IMR-90 (cell line): ENCODE data around the gene ROBO1. TPM values are rescaled to one million over a fixed set of nuclear protein-coding genes. Genes with fewer than 3 reads are reported as not detected.

Experiments used
- ATAC-seq: fragments of 200-7000 bp; cut with Tn5 transposase; 2 replicates; pipeline ENCODE4 v1.9.1; 2020; ENCODE audit warnings: low read depth, mild to moderate bottlenecking, moderate library complexity
- BruUV-seq: library from RNA; stranded (reverse); fragments of 400-500 nt; replicated peaks from 2 replicates; lab custom pipeline; 2021; lab: Mats Ljungman, UMichigan
- CTCF ChIA-PET: fragments of 300-600 bp; formaldehyde crosslinking; extraction: SDS; loops from one replicate; lab custom pipeline; 2021; ENCODE audit warnings: antibody characterized with exemption; lab: Yijun Ruan, JAX
- POLR2A ChIA-PET: fragments of 300-600 bp; sonication (Branson Sonifier 250); formaldehyde crosslinking; loops from one replicate; lab custom pipeline; 2022; ENCODE audit warnings: antibody characterized with exemption; ENCODE audit not compliant: unreplicated experiment; lab: Charles Lee
- DNase-seq: peaks from one replicate; pipeline ENCODE4 v3.0.0; 2013
- H2AFZ ChIP-seq: replicated peaks from 2 replicates; pipeline ENCODE3; 2013; ENCODE audit warnings: low read length, mild to moderate bottlenecking; ENCODE audit not compliant: poor library complexity
- H2AK5ac ChIP-seq: 2 replicates; pipeline ENCODE4 v1.6.1; 2013; ENCODE audit warnings: low read depth, low read length, inconsistent platforms
- H2AK9ac ChIP-seq: replicated peaks from 2 replicates; pipeline ENCODE3; 2013; ENCODE audit warnings: mild to moderate bottlenecking, low read depth, low read length, moderate library complexity; ENCODE audit not compliant: poor library complexity
- H2BK120ac ChIP-seq: 2 replicates; pipeline ENCODE4 v1.6.1; 2013; ENCODE audit warnings: low read depth, low read length, inconsistent platforms
- H2BK15ac ChIP-seq: 3 replicates; pipeline ENCODE4 v1.6.1; 2013; ENCODE audit warnings: low read depth, low read length, inconsistent platforms
- H2BK20ac ChIP-seq: 2 replicates; pipeline ENCODE4 v1.6.1; 2013; ENCODE audit warnings: low read depth, mild to moderate bottlenecking, inconsistent platforms, low read length, moderate library complexity
- H2BK5ac ChIP-seq: 2 replicates; pipeline ENCODE4 v1.6.1; 2013; ENCODE audit warnings: mild to moderate bottlenecking, low read depth, low read length, inconsistent platforms; ENCODE audit not compliant: poor library complexity, severe bottlenecking
- H3K14ac ChIP-seq: replicated peaks from 2 replicates; pipeline ENCODE4 v1.6.1; 2013; ENCODE audit warnings: low read depth, low read length, inconsistent platforms
- H3K18ac ChIP-seq: 2 replicates; pipeline ENCODE4 v1.6.1; 2013; ENCODE audit warnings: low read depth, low read length, control low read depth
- H3K23ac ChIP-seq: 2 replicates; pipeline ENCODE4 v1.6.1; 2013; ENCODE audit warnings: low read depth, low read length, inconsistent platforms
- H3K27ac ChIP-seq: 2 replicates; pipeline ENCODE4 v1.5.1; 2013; ENCODE audit warnings: mild to moderate bottlenecking, control low read depth, low read length; ENCODE audit not compliant: insufficient read depth
- H3K27me3 ChIP-seq: 2 replicates; pipeline ENCODE4 v1.6.1; 2013; ENCODE audit warnings: low read length; ENCODE audit not compliant: control insufficient read depth, insufficient read depth
- H3K36me3 ChIP-seq: 2 replicates; pipeline ENCODE4 v1.6.1; 2013; ENCODE audit warnings: low read length, mixed read lengths; ENCODE audit not compliant: control insufficient read depth, insufficient read depth
- H3K4ac ChIP-seq: 2 replicates; pipeline ENCODE4 v1.6.1; 2013; ENCODE audit warnings: low read depth, low read length, inconsistent platforms
- H3K4me1 ChIP-seq: 2 replicates; pipeline ENCODE4 v1.6.1; 2013; ENCODE audit warnings: low read length, mixed read lengths; ENCODE audit not compliant: control insufficient read depth, insufficient read depth
- H3K4me2 ChIP-seq: 2 replicates; pipeline ENCODE4 v1.6.1; 2013; ENCODE audit warnings: low read depth, mild to moderate bottlenecking, control low read depth, low read length, moderate library complexity
- H3K4me3 ChIP-seq: 2 replicates; pipeline ENCODE4 v1.5.1; 2013; ENCODE audit warnings: low read depth, mild to moderate bottlenecking, control low read depth, low read length, moderate library complexity; ENCODE audit not compliant: insufficient read depth
- H3K56ac ChIP-seq: 2 replicates; pipeline ENCODE4 v1.6.1; 2013; ENCODE audit warnings: low read length, inconsistent platforms; ENCODE audit not compliant: insufficient read depth; ENCODE audit errors: extremely low read depth
- H3K79me1 ChIP-seq, 2 experiments: 2 replicates each; pipeline ENCODE4 v1.6.1; 2013; ENCODE audit warnings: low read length in 2 of 2, inconsistent platforms in 1 of 2, low read depth in 1 of 2
- H3K9ac ChIP-seq: 2 replicates; pipeline ENCODE4 v1.6.1; 2013; ENCODE audit warnings: low read depth, low read length, control low read depth
- H3K9me1 ChIP-seq: 2 replicates; pipeline ENCODE4 v1.6.1; 2013; ENCODE audit warnings: low read length, inconsistent platforms; ENCODE audit not compliant: insufficient read depth
- H3K9me3 ChIP-seq: 2 replicates; pipeline ENCODE4 v1.6.1; 2013; ENCODE audit warnings: low read length; ENCODE audit not compliant: control insufficient read depth, insufficient read depth
- H4K20me1 ChIP-seq: 2 replicates; pipeline ENCODE4 v1.6.1; 2013; ENCODE audit warnings: low read length, inconsistent platforms; ENCODE audit not compliant: insufficient read depth
- H4K5ac ChIP-seq: 2 replicates; pipeline ENCODE4 v1.6.1; 2013; ENCODE audit warnings: mild to moderate bottlenecking, low read depth, low read length, control low read depth
- H4K8ac ChIP-seq, 2 experiments: 2 replicates each; pipeline ENCODE4 v1.6.1; 2013; ENCODE audit warnings: low read depth in 2 of 2, low read length in 2 of 2, control low read depth in 1 of 2, inconsistent platforms in 1 of 2
- H4K91ac ChIP-seq: 2 replicates; pipeline ENCODE4 v1.6.1; 2013; ENCODE audit warnings: low read depth, low read length, inconsistent platforms; ENCODE audit not compliant: insufficient read depth
- SMC3 ChIP-seq: fragments of 150-350 bp; IDR thresholded peaks from 2 replicates; pipeline ENCODE4 v1.6.1; 2016; ENCODE audit warnings: low read depth, mild to moderate bottlenecking, antibody characterized with exemption, low read length, moderate library complexity
- WGBS, 2 experiments: methylation state at CpG; one replicate each; pipeline versions ENCODE4 v1.1.5 to v1.1.7; 2013; ENCODE audit warnings: missing lambda C conversion rate in 2 of 2; ENCODE audit not compliant: insufficient read length in 1 of 2; ENCODE audit errors: extremely low coverage in 2 of 2; 5-methylcytosine and 5-hydroxymethylcytosine counted together
- dilution Hi-C: fragments of 300-500 bp; cut with HindIII; formaldehyde crosslinking; loops from one replicate; pipeline ENCODE4 v1.14.3; 2018; ENCODE audit warnings: low sequenced_read_pairs; ENCODE audit not compliant: unreplicated experiment
- in situ Hi-C: fragments of 300-500 bp; cut with MboI; formaldehyde crosslinking; loops from 3 replicates; pipeline ENCODE4 v1.14.3; 2019; ENCODE audit warnings: low sequenced_read_pairs, inconsistent platforms, mixed read lengths
- intact Hi-C: fragments of 100-400 bp; cut with micrococcal nuclease; formaldehyde crosslinking; loops from 2 replicates; pipeline ENCODE4 v1.10.0; 2022
- polyA plus RNA-seq, 3 experiments: library from polyadenylated mRNA; depleted of rRNA; stranded (reverse); fragments of >200 nt; gene quantifications; 2 replicates each; pipeline ENCODE4 v1.2.3, GENCODE V29; 2012; ENCODE audit warnings: low replicate concordance in 1 of 3
- total RNA-seq: library from RNA; depleted of rRNA; stranded (reverse); fragments of >200 nt; gene quantifications from 2 replicates; pipeline ENCODE4 v1.2.3, GENCODE V29; 2012

ROBO1 gene
- total and polyA plus RNA-seq, 2 of the 4 experiments (the other 2 are of a cell fraction), result 24.1 to 53.9 TPM

DNA sequence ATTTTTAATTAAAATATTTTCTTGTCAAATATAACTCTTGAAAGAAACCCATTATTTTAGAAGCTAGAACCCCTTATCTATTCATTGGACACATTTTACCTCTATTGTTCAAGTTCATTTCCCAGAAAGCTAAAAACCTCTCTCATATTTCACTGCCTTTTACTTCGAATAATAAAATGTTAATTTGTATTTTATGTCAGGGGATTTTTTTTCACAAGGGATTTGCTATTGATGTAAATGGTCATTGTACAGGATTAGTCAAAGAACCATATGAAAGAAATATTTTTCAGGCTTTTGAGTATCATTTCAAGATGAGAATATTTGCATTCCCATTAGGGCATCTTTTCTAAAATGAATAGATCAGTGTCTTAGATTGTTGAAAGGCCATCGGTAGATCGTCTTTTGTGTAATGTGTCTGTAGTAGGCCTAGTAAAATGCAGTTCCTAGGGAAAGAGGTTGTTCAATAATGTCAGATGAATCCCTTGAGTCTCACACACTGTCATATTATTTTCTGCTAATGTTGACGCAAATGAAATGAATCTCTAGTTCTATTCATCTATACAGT, 114.5 kb downstream of the ROBO1 start:
- BruUV-seq, result no TSS peak
- H2BK5ac ChIP-seq, result no peak overlapping the region
- no peak overlapping the region for H2AFZ ChIP-seq
- ChIA-PET CTCF (no interaction called here), POLR2A (no interaction called here)
- H4K91ac ChIP-seq, result no peak overlapping the region
- H2AK5ac ChIP-seq, result no peak overlapping the region
- intact Hi-C loops (loop anchor here (10.0 kb wide), 1 partner anchor 69 kb away; no protein-coding TSS in a partner anchor), dilution Hi-C loops (no loop called here), in situ Hi-C loops (no loop called here)
- no peak overlapping the region for H2BK120ac ChIP-seq
- H3K27me3 ChIP-seq, result no peaks in the 10 kb centered on the region
- no peaks in the 10 kb centered on the region for H3K9me1 ChIP-seq
- no peaks in the 10 kb centered on the region for H3K79me1 ChIP-seq
- no peaks in the 10 kb centered on the region for H3K4me1 ChIP-seq
- ATAC-seq (no peak), DNase-seq (no peak)
- no peak overlapping the region for H3K23ac ChIP-seq
- no peak overlapping the region for H3K4me2 ChIP-seq
- H2AK9ac ChIP-seq, result no peak overlapping the region
- H4K20me1 ChIP-seq, result no peaks in the 10 kb centered on the region
- no CpG with 5 or more reads among the region's 4 CpGs for WGBS, 2 experiments
- no peak overlapping the region for H2BK20ac ChIP-seq
- H3K56ac ChIP-seq, result no peak overlapping the region
- no peaks in the 10 kb centered on the region for H3K9me3 ChIP-seq
- no peak overlapping the region for H3K27ac ChIP-seq
- no peak overlapping the region for H2BK15ac ChIP-seq
- H3K4me3 ChIP-seq, result no peak overlapping the region
- no peak overlapping the region for H3K18ac ChIP-seq
- no peak overlapping the region for H4K5ac ChIP-seq
- H4K8ac ChIP-seq, result no peak overlapping the region
- H3K9ac ChIP-seq, result no peak overlapping the region
- no peak overlapping the region for H3K4ac ChIP-seq
- no peak for TF ChIP-seq SMC3
- no peak overlapping the region for H3K14ac ChIP-seq
- no peaks in the 10 kb centered on the region for H3K36me3 ChIP-seq
